DND-41 (cell line): ENCODE results near the gene PRKCSH.
"Not testable (repeated sequence)": the region's sequence is repeated elsewhere in the genome, so short reads cannot be mapped to it uniquely, and the experiment has no call there.

ENCODE experiments used
- ATAC-seq: fragments of 200-7000 bp; cut with Tn5 transposase; 3 replicates; pipeline ENCODE4 v1.9.1; 2021; ENCODE audit warnings: low read depth; ENCODE audit not compliant: insufficient read depth
- DNase-seq: peaks from one replicate; pipeline ENCODE4 v3.0.0-alpha.2; 2020
- H2AFZ ChIP-seq: 2 replicates; pipeline ENCODE4 v1.6.0; 2012; ENCODE audit warnings: low read depth, low read length
- H3K27ac ChIP-seq: 2 replicates; pipeline ENCODE4 v1.5.1; 2012; ENCODE audit warnings: low read length, inconsistent platforms
- H3K27me3 ChIP-seq: fragments of 200-600 bp; sonication (generic); 2 replicates; pipeline ENCODE4 v1.6.0; 2012; ENCODE audit warnings: low read length, mild to moderate bottlenecking, inconsistent platforms; ENCODE audit not compliant: insufficient read depth, poor library complexity
- H3K36me3 ChIP-seq: 2 replicates; pipeline ENCODE4 v1.5.1; 2012; ENCODE audit warnings: low read length, inconsistent platforms; ENCODE audit not compliant: insufficient read depth
- H3K4me1 ChIP-seq: 2 replicates; pipeline ENCODE4 v1.5.1; 2012; ENCODE audit warnings: mild to moderate bottlenecking, low read length; ENCODE audit not compliant: insufficient read depth
- H3K4me2 ChIP-seq: 2 replicates; pipeline ENCODE4 v1.6.0; 2012; ENCODE audit warnings: mild to moderate bottlenecking, moderate library complexity, low read length, inconsistent platforms; ENCODE audit not compliant: insufficient read depth
- H3K4me3 ChIP-seq, 2 experiments: fragments of 200-600 bp in 1 of 2; shearing (Covaris generic) in 1 of 2; 2 replicates each; pipeline ENCODE4 v1.5.1; 2012 to 2016; ENCODE audit warnings: inconsistent platforms in 2 of 2, low read length in 2 of 2, mild to moderate bottlenecking in 2 of 2, low read depth in 1 of 2, moderate library complexity in 1 of 2
- H3K79me2 ChIP-seq: 2 replicates; pipeline ENCODE4 v1.6.0; 2012; ENCODE audit warnings: low read length, inconsistent platforms; ENCODE audit not compliant: insufficient read depth
- H3K9ac ChIP-seq: 2 replicates; pipeline ENCODE4 v1.6.0; 2012; ENCODE audit warnings: low read depth, mild to moderate bottlenecking, inconsistent platforms, low read length, moderate library complexity
- H3K9me3 ChIP-seq: 2 replicates; pipeline ENCODE4 v1.5.1; 2012; ENCODE audit warnings: low read length, moderate library complexity, mild to moderate bottlenecking, inconsistent platforms; ENCODE audit not compliant: insufficient read depth, severe bottlenecking
- H4K20me1 ChIP-seq: 2 replicates; pipeline ENCODE4 v1.6.0; 2012; ENCODE audit warnings: low read length; ENCODE audit not compliant: insufficient read depth
- CTCF ChIP-seq: IDR thresholded peaks from 2 replicates; pipeline ENCODE4 v1.5.1; 2012; ENCODE audit warnings: borderline replicate concordance, low read length, moderate library complexity, mild to moderate bottlenecking; ENCODE audit not compliant: poor library complexity, severe bottlenecking; ENCODE audit errors: extremely low read depth
- EZH2 ChIP-seq: IDR thresholded peaks from 3 replicates; pipeline ENCODE4 v1.6.1; 2012; ENCODE audit warnings: borderline replicate concordance, low read depth, mild to moderate bottlenecking, moderate library complexity, low read length, inconsistent platforms; ENCODE audit not compliant: severe bottlenecking

The PRKCSH gene

GRCh38 chr19:11465600-11465999 is 30.2 kb downstream of the PRKCSH start:
- H3K4me3 ChIP-seq = no peak overlapping the region
- no peak overlapping the region for H3K27ac ChIP-seq
- no peak overlapping the region for H2AFZ ChIP-seq
- H3K4me2 ChIP-seq = no peak overlapping the region
- ATAC-seq = no peak
- no peak for TF ChIP-seq EZH2
- no peak for TF ChIP-seq CTCF
- no peaks in the 10 kb centered on the region for H3K36me3 ChIP-seq
- H3K79me2 ChIP-seq = no peaks in the 10 kb centered on the region
- DNase-seq = no peak
- no peak overlapping the region for H3K9ac ChIP-seq
- no peaks in the 10 kb centered on the region for H3K9me3 ChIP-seq
- H3K27me3 ChIP-seq = no peaks in the 10 kb centered on the region
- no peaks in the 10 kb centered on the region for H3K4me1 ChIP-seq
- H4K20me1 ChIP-seq = no peaks in the 10 kb centered on the region

GRCh38 chr19:11468266-11468845 is 32.9 kb downstream of the PRKCSH start:
- H3K4me3 ChIP-seq, H2AFZ ChIP-seq, H3K9me3 ChIP-seq, H3K36me3 ChIP-seq, H3K27me3 ChIP-seq, ATAC-seq, H3K4me2 ChIP-seq, H3K9ac ChIP-seq, H3K27ac ChIP-seq, H4K20me1 ChIP-seq, DNase-seq, H3K4me1 ChIP-seq, H3K79me2 ChIP-seq: not testable (repeated sequence)

GRCh38 chr19:11473725-11474124 is 38.3 kb downstream of the PRKCSH start:
- no peak overlapping the region for H3K4me3 ChIP-seq
- H3K36me3 ChIP-seq = no peaks in the 10 kb centered on the region
- H2AFZ ChIP-seq = no peak overlapping the region
- no peak overlapping the region for H3K4me2 ChIP-seq
- no peaks in the 10 kb centered on the region for H3K4me1 ChIP-seq
- no peak for DNase-seq
- TF ChIP-seq CTCF (no peak), EZH2 (no peak)
- no peaks in the 10 kb centered on the region for H3K79me2 ChIP-seq
- H3K27ac ChIP-seq = no peak overlapping the region
- H4K20me1 ChIP-seq = no peaks in the 10 kb centered on the region
- ATAC-seq = no peak
- H3K9ac ChIP-seq = no peak overlapping the region
- H3K9me3 ChIP-seq = no peaks in the 10 kb centered on the region
- H3K27me3 ChIP-seq = no peaks in the 10 kb centered on the region

GRCh38 chr19:11475343-11475742 is 39.9 kb downstream of the PRKCSH start:
- not testable (repeated sequence) for H3K79me2 ChIP-seq, H3K9me3 ChIP-seq, ATAC-seq, H4K20me1 ChIP-seq, H3K9ac ChIP-seq, DNase-seq, H3K27me3 ChIP-seq, H3K4me2 ChIP-seq, H3K36me3 ChIP-seq, H3K4me3 ChIP-seq, H3K27ac ChIP-seq, H2AFZ ChIP-seq, H3K4me1 ChIP-seq

- ATAC-seq (no peak), DNase-seq (no peak)
- H3K9me3 ChIP-seq = no peaks in the 10 kb centered on the region
- no peaks in the 10 kb centered on the region for H3K79me2 ChIP-seq
- no peak overlapping the region for H2AFZ ChIP-seq
- H4K20me1 ChIP-seq = no peaks in the 10 kb centered on the region
- no peak overlapping the region for H3K9ac ChIP-seq
- no peaks in the 10 kb centered on the region for H3K27me3 ChIP-seq
- H3K36me3 ChIP-seq = no peaks in the 10 kb centered on the region
- H3K4me2 ChIP-seq = no peak overlapping the region
- TF ChIP-seq EZH2 (no peak), CTCF (no peak)
- no peak overlapping the region for H3K27ac ChIP-seq
- no peaks in the 10 kb centered on the region for H3K4me1 ChIP-seq
- H3K4me3 ChIP-seq = no peak overlapping the region
Measured at GRCh38 chr19:11475861-11476260, 40.4 kb downstream of the PRKCSH start.
